Thyroid gland (tissue), 4 donors: ENCODE measurements around the gene GNAQ. TPM values are rescaled to one million over a fixed set of nuclear protein-coding genes. Genes with fewer than 3 reads are reported as not detected.
"Not testable (repeated sequence)": the region's sequence is repeated elsewhere in the genome, so short reads cannot be mapped to it uniquely, and the experiment has no call there.

ENCODE experiments used
- DNase-seq, 2 donors: peaks; one replicate each; pipeline ENCODE4 v3.0.0-alpha.2; 2019
- H3K27ac ChIP-seq, 3 donors: fragments of 200-600 bp; sonication (generic); 1 replicate in 2 of 3; 2 replicates in 1 of 3; pipeline ENCODE4 v1.5.1; 2016 to 2019; ENCODE audit warnings: mild to moderate bottlenecking in 1 of 3, moderate library complexity in 1 of 3
- H3K27me3 ChIP-seq: fragments of 200-600 bp; sonication (generic); one replicate; pipeline ENCODE4 v1.5.1; 2019
- H3K36me3 ChIP-seq, 2 donors: fragments of 200-600 bp; sonication (generic); one replicate each; pipeline ENCODE4 v1.5.1; 2016 to 2019
- H3K4me1 ChIP-seq, 2 donors: fragments of 200-600 bp; sonication (generic); one replicate each; pipeline ENCODE4 v1.5.1; 2017 to 2019
- H3K4me3 ChIP-seq, 3 donors: fragments of 200-600 bp; sonication (generic); replicated peaks in 1 of 3; 1 replicate in 2 of 3; 2 replicates in 1 of 3; pipeline ENCODE4 v1.5.1; 2016; ENCODE audit warnings: mild to moderate bottlenecking in 1 of 3
- H3K9me3 ChIP-seq: fragments of 200-600 bp; sonication (generic); one replicate; pipeline ENCODE4 v1.5.1; 2017
- CTCF ChIP-seq, 6 experiments: fragments of 200-600 bp in 3 of 6; fragments of 450-650 bp in 3 of 6; sonication (generic) in 3 of 6; IDR thresholded peaks; one replicate each; pipeline ENCODE4 v1.5.1; 2016 to 2019; ENCODE audit warnings: antibody characterized with exemption in 6 of 6, mild to moderate bottlenecking in 2 of 6, inconsistent platforms in 1 of 6, moderate library complexity in 1 of 6
- POLR2A ChIP-seq, 2 donors: fragments of 450-650 bp; IDR thresholded peaks; one replicate each; pipeline ENCODE4 v1.6.1; 2017; ENCODE audit warnings: antibody characterized with exemption in 2 of 2, mild to moderate bottlenecking in 2 of 2, moderate library complexity in 1 of 2
- WGBS, 2 donors: methylation state at CpG; one replicate each; pipeline ENCODE4 v1.1.5; 2017; 5-methylcytosine and 5-hydroxymethylcytosine counted together
- intact Hi-C: fragments of 100-400 bp; cut with DNase I; formaldehyde crosslinking; loops from one replicate; pipeline ENCODE4 v1.15.1; 2023
- total RNA-seq, 4 donors: library from RNA; depleted of rRNA; stranded (reverse); fragments of >200 nt; gene quantifications; one replicate each; pipeline ENCODE4 v1.2.3, GENCODE V29; 2016

Gene GNAQ
- total RNA-seq, 4 donors from 2014 or later = 40.0 to 60.8 (median 58.1) TPM

- Histone ChIP-seq H3K9me3 (no peaks in the 10 kb centered on the region), H3K27me3 (no peaks in the 10 kb centered on the region), H3K4me1 (peaks cover 4 to 16% of the 10 kb centered on the region in 2 donors), H3K36me3 (no peaks in the 10 kb centered on the region), H3K4me3 (no peak overlapping the region), H3K27ac (no peak overlapping the region)
- no peak for DNase-seq
- TF ChIP-seq CTCF (IDR thresholded peaks at IDR 0.05) (no peak), POLR2A (IDR thresholded peaks at IDR 0.05) (no peak)
- intact Hi-C loops = no loop called here
- WGBS, 2 donors = 53 to 83% methylated on average over 2 of the region's 2 CpGs
Measured at GRCh38 chr9:78070521-78070920, 38.9 kb upstream of the GNAQ start.

- no peak for DNase-seq
- H3K27me3 ChIP-seq = no peaks in the 10 kb centered on the region
- TF ChIP-seq CTCF (IDR thresholded peaks at IDR 0.05) = no peak
- no peak for TF ChIP-seq POLR2A (IDR thresholded peaks at IDR 0.05)
- no peaks in the 10 kb centered on the region for H3K4me1 ChIP-seq
- intact Hi-C loops = no loop called here
- 67 to 70% methylated on average over 3 of the region's 3 CpGs for WGBS, 2 donors
- no peak overlapping the region for H3K4me3 ChIP-seq
- H3K36me3 ChIP-seq = no peaks in the 10 kb centered on the region
- H3K27ac ChIP-seq = no peak overlapping the region
- no peaks in the 10 kb centered on the region for H3K9me3 ChIP-seq
Measured at GRCh38 chr9:78064075-78064474, 32.5 kb upstream of the GNAQ start.

- Histone ChIP-seq H3K27ac (no peak overlapping the region), H3K36me3 (no peaks in the 10 kb centered on the region), H3K27me3 (no peaks in the 10 kb centered on the region), H3K4me3 (no peak overlapping the region), H3K4me1 (no peaks in the 10 kb centered on the region), H3K9me3 (no peaks in the 10 kb centered on the region)
- WGBS, 2 donors = 96 to 97% methylated on average over 3 of the region's 3 CpGs
- DNase-seq = no peak
- no peak for TF ChIP-seq CTCF (IDR thresholded peaks at IDR 0.05)
- no peak for TF ChIP-seq POLR2A (IDR thresholded peaks at IDR 0.05)
- intact Hi-C loops = no loop called here
Measured at GRCh38 chr9:78062710-78063109, 31.1 kb upstream of the GNAQ start.

- H3K9me3 ChIP-seq, H3K4me1 ChIP-seq, H3K4me3 ChIP-seq, DNase-seq, H3K36me3 ChIP-seq, intact Hi-C loops, H3K27me3 ChIP-seq, H3K27ac ChIP-seq: not testable (repeated sequence)
- WGBS, 2 donors = 72 to 81% methylated on average over 6 of the region's 7 CpGs
Measured at GRCh38 chr9:78054218-78054617, 22.6 kb upstream of the GNAQ start.

GRCh38 chr9:78053627-78054026, 22.0 kb upstream of the GNAQ start:
- WGBS, 2 donors = 94 to 96% methylated on average over 3 of the region's 3 CpGs
- H3K27me3 ChIP-seq = no peaks in the 10 kb centered on the region
- DNase-seq = no peak
- no peaks in the 10 kb centered on the region for H3K9me3 ChIP-seq
- TF ChIP-seq CTCF (IDR thresholded peaks at IDR 0.05) (no peak), POLR2A (IDR thresholded peaks at IDR 0.05) (no peak)
- H3K4me3 ChIP-seq = no peak overlapping the region
- H3K36me3 ChIP-seq = no peaks in the 10 kb centered on the region
- no peak overlapping the region for H3K27ac ChIP-seq
- intact Hi-C loops = no loop called here
- no peaks in the 10 kb centered on the region for H3K4me1 ChIP-seq

- Histone ChIP-seq H3K36me3 (no peaks in the 10 kb centered on the region), H3K4me3 (no peak overlapping the region), H3K9me3 (no peaks in the 10 kb centered on the region), H3K27ac (no peak overlapping the region), H3K27me3 (no peaks in the 10 kb centered on the region), H3K4me1 (no peaks in the 10 kb centered on the region)
- intact Hi-C loops = no loop called here
- DNase-seq = no peak
- no peak for TF ChIP-seq POLR2A (IDR thresholded peaks at IDR 0.05)
- no peak for TF ChIP-seq CTCF (IDR thresholded peaks at IDR 0.05)
Measured at GRCh38 chr9:78050421-78050820, 18.8 kb upstream of the GNAQ start.
